Naive B cell (primary cell): ENCODE measurements around the gene LYRM4. TPM values are rescaled to one million over a fixed set of nuclear protein-coding genes. Genes with fewer than 3 reads are reported as not detected.
"Not testable (repeated sequence)": the region's sequence is repeated elsewhere in the genome, so short reads cannot be mapped to it uniquely, and the experiment has no call there.

Experiments
- ATAC-seq, 2 donors: fragments of 150-1000 bp; cut with Tn5 transposase; 2 replicates each; pipeline ENCODE4 v1.10.0; 2021; ENCODE audit warnings: low read depth in 2 of 2, mild to moderate bottlenecking in 2 of 2, moderate library complexity in 2 of 2
- DNase-seq: peaks from one replicate; pipeline ENCODE4 v3.0.0; 2022
- H3K27ac Mint-ChIP-seq, 6 donors: one replicate each; pipeline ENCODE4 v1.8.0; 2020 to 2022; ENCODE audit warnings: mild to moderate bottlenecking in 6 of 6, mixed read lengths in 6 of 6, moderate library complexity in 5 of 6, inconsistent platforms in 2 of 6
- H3K27me3 Mint-ChIP-seq, 3 donors: one replicate each; pipeline ENCODE4 v1.8.0; 2021 to 2022; ENCODE audit warnings: mixed read lengths in 3 of 3, mild to moderate bottlenecking in 1 of 3
- H3K36me3 Mint-ChIP-seq, 2 donors: one replicate each; pipeline ENCODE4 v1.8.0; 2020 to 2022; ENCODE audit warnings: mixed read lengths in 2 of 2, inconsistent platforms in 1 of 2, mild to moderate bottlenecking in 1 of 2
- H3K4me1 Mint-ChIP-seq, 3 donors: one replicate each; pipeline ENCODE4 v1.8.0; 2020 to 2022; ENCODE audit warnings: mixed read lengths in 3 of 3, inconsistent platforms in 1 of 3, mild to moderate bottlenecking in 1 of 3, moderate library complexity in 1 of 3
- H3K4me3 Mint-ChIP-seq, 8 donors: one replicate each; pipeline ENCODE4 v1.8.0; 2020 to 2022; ENCODE audit warnings: mild to moderate bottlenecking in 8 of 8, mixed read lengths in 8 of 8, moderate library complexity in 8 of 8, inconsistent platforms in 2 of 8
- H3K9me3 Mint-ChIP-seq, 7 donors: one replicate each; pipeline ENCODE4 v1.8.0; 2020 to 2022; ENCODE audit warnings: mixed read lengths in 7 of 7, mild to moderate bottlenecking in 5 of 7, inconsistent platforms in 2 of 7, moderate library complexity in 1 of 7
- polyA plus RNA-seq, 6 donors: library from polyadenylated mRNA; unstranded; fragments of 300-500 nt; fragmentation: Illumina TruSeq; gene quantifications; one replicate each; pipeline ENCODE4 v1.2.3, GENCODE V29; 2021; ENCODE audit warnings: low read depth in 6 of 6

Gene LYRM4
- polyA plus RNA-seq, 6 donors from 2014 or later = 33.1 to 44.6 (median 40.7) TPM

- peaks cover 3 to 14% (median 9%) of the 10 kb centered on the region in 3 donors for H3K4me1 Mint-ChIP-seq
- not testable (repeated sequence) for H3K27ac Mint-ChIP-seq, DNase-seq, H3K9me3 Mint-ChIP-seq, H3K27me3 Mint-ChIP-seq, ATAC-seq, H3K4me3 Mint-ChIP-seq, H3K36me3 Mint-ChIP-seq
Observed at GRCh38 chr6:5060439-5060838, 200.3 kb downstream of the LYRM4 start.

- Mint-ChIP-seq H3K4me1 (peaks cover 3 to 14% (median 9%) of the 10 kb centered on the region in 3 donors), H3K36me3 (no peaks in the 10 kb centered on the region), H3K27ac (no peak overlapping the region), H3K9me3 (no peaks in the 10 kb centered on the region), H3K27me3 (peaks cover 0 to 4% (median 0%) of the 10 kb centered on the region in 3 donors), H3K4me3 (no peak overlapping the region)
- ATAC-seq = no peak
- no peak for DNase-seq
Observed at GRCh38 chr6:5059036-5059896, 201.5 kb downstream of the LYRM4 start.

Other genes with a start within 250 kb of the LYRM4 start
- under 1 TPM in 2 of 6 donors, not detected in 4; 0.11 TPM for gene PPP1R3G, start 175.6 kb downstream of the LYRM4 start, polyA plus RNA-seq
- gene FARS2, start 563 bp upstream of the LYRM4 start, polyA plus RNA-seq = 10 to 100 TPM; 25.7 to 35.9 (median 27.6) TPM